Measurements from ENCODE around the gene NUDT4.

NUDT4 gene

GRCh38 chr12:93365616-93366405 is 11.9 kb upstream of the NUDT4 start:
- TF ChIP-seq, protein P1, sequence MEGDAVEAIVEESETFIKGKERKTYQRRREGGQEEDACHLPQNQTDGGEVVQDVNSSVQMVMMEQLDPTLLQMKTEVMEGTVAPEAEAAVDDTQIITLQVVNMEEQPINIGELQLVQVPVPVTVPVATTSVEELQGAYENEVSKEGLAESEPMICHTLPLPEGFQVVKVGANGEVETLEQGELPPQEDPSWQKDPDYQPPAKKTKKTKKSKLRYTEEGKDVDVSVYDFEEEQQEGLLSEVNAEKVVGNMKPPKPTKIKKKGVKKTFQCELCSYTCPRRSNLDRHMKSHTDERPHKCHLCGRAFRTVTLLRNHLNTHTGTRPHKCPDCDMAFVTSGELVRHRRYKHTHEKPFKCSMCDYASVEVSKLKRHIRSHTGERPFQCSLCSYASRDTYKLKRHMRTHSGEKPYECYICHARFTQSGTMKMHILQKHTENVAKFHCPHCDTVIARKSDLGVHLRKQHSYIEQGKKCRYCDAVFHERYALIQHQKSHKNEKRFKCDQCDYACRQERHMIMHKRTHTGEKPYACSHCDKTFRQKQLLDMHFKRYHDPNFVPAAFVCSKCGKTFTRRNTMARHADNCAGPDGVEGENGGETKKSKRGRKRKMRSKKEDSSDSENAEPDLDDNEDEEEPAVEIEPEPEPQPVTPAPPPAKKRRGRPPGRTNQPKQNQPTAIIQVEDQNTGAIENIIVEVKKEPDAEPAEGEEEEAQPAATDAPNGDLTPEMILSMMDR (IDR thresholded peaks at IDR 0.05; ENCODE audit: low read depth, low read length), result no peak
- in situ Hi-C loops (cut with HindIII; ENCODE audit: low sequenced_read_pairs), result no loop called here
- DNase-seq (ENCODE audit: low read depth, low spot score), result peak; percentile 20
- no peak overlapping the region for H3K4me3 ChIP-seq (ENCODE audit: low read depth, low read length)

- H3K4me3 ChIP-seq (ENCODE audit: low read depth, low read length), result no peak overlapping the region
- in situ Hi-C loops (cut with HindIII; ENCODE audit: low sequenced_read_pairs), result no loop called here
- TF ChIP-seq, protein P1 (IDR thresholded peaks at IDR 0.05; ENCODE audit: low read depth, low read length), result no peak
- DNase-seq (ENCODE audit: low read depth, low spot score), result no peak
These were observed 11.3 kb upstream of the NUDT4 start for GRCh38 chr12:93366422-93366821.

DNA sequence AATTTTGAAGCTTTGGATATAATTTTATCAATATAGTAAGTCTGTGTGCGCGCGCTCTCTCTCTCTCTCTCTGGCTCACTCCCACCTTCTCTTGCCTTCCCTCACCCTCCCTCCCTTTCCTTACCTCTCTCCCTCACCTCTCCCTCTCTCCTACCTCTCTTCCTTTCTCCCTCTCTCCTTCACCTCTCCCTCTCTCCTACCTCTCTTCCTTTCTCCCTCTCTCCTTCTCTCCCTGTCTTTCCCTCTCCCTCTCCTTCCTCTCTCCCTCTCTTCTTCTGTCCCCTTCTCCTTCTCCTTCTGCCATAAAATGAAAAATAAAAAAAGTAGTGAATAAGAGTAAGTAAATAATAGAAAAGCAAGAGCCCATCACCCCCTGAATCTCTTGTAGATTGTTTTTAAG is 9.0 kb upstream of the NUDT4 start:
- no peak for DNase-seq (ENCODE audit: low read depth, low spot score)
- no peak overlapping the region for H3K4me3 ChIP-seq (ENCODE audit: low read depth, low read length)
- TF ChIP-seq, protein P1 (IDR thresholded peaks at IDR 0.05; ENCODE audit: low read depth, low read length), result no peak
- in situ Hi-C loops (cut with HindIII; ENCODE audit: low sequenced_read_pairs), result no loop called here

DNA sequence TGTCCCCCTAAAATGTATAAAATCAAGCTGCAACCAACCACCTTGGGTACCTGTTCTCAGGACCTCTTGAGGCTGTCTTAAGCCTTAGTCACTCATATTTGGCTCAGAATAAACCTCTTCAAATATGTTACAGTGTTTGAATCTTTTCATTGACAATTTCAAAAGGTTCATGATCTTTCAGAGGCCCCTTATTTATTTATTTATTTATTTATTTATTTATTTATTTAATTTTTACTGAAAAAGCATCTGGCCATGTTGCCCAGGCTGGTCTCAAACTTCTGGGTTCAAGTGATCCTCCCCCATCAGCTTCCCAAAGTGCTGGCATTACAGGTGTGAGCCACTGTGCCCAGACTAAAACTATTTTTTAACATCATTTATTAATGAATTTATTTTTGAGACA is 8.2 kb upstream of the NUDT4 start:
- in situ Hi-C loops (cut with HindIII; ENCODE audit: low sequenced_read_pairs), result no loop called here
- no peak for DNase-seq (ENCODE audit: low read depth, low spot score)
- H3K4me3 ChIP-seq (ENCODE audit: low read depth, low read length), result no peak overlapping the region
- TF ChIP-seq, protein P1 (IDR thresholded peaks at IDR 0.05; ENCODE audit: low read depth, low read length), result no peak

DNA sequence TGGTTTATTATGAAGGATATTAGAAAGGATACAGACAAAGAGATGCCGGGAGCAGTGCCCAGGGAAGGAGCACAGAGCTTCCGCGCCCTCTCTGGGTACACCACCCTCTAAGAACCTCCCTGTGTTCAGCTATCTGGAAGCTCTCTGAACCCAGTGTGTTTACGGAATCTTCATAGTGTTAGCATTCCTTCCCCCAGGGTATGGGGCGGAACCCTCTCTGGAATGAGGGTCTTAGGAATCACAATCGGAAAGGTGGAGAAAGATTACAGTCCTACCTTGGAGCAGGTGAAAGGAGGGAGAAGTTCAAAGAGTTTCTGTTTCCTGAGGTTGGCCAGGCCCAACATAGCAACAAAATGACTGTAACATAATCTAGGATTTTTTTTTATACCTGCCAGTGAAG is 6.8 kb upstream of the NUDT4 start:
- in situ Hi-C loops (cut with HindIII; ENCODE audit: low sequenced_read_pairs), result no loop called here
- no peak for DNase-seq (ENCODE audit: low read depth, low spot score)
- no peak overlapping the region for H3K4me3 ChIP-seq (ENCODE audit: low read depth, low read length)
- TF ChIP-seq, protein P1 (IDR thresholded peaks at IDR 0.05; ENCODE audit: low read depth, low read length), result no peak

DNA sequence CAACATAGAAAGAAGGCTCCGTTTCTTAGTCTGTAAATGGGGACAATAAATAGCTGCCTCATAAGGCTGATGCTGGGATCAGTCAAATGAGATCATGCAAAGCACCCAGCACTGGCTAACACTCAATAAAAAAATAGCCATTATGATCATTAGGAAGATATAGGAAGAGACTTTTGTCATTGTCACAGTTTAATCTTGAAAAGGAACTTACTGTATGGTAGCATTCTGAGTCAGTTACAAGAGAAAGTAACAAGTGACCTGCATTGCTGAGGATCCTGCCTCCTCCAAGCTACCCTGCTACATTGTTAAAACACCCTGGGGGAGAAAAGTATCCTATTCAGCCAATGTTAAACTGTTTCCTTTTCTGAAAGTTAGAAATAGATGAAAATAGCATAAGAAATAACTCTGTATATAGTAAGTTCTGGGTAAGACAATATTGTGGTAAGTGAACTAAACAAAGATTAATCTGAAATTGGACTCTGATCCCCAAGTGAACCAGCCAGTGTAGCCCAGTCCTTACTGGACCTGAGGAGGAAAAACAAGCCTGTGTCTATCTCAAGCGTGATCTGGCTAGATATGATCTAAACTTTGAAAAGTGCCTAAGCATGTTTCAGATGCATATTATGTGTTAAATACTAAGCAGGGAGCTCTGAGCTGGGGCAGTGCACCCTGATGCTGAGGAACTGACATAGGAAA is 3.6 kb upstream of the NUDT4 start:
- TF ChIP-seq, protein P1 (IDR thresholded peaks at IDR 0.05; ENCODE audit: low read depth, low read length), result no peak
- DNase-seq (ENCODE audit: low read depth, low spot score), result no peak
- H3K4me3 ChIP-seq (ENCODE audit: low read depth, low read length), result no peak overlapping the region
- in situ Hi-C loops (cut with HindIII; ENCODE audit: low sequenced_read_pairs), result no loop called here

All from astrocyte of the spinal cord (primary cell).